ENCODE results near the gene COBL. TPM values are rescaled to one million over a fixed set of nuclear protein-coding genes. Genes with fewer than 3 reads are reported as not detected.

COBL gene
- total and polyA plus RNA-seq, 2 donors (not counting 3 experiments of a cell fraction or from before 2014, with no cell fraction given) = 0.11 TPM; not detected in 1

GRCh38 chr7:51300762-51301674, 15.6 kb downstream of the COBL start:
- Histone ChIP-seq H3K27ac (ENCODE audit: insufficient read depth, low read depth, low read length) (no peak overlapping the region), H2AFZ (ENCODE audit: low read depth, low read length) (no peak overlapping the region), H3K27me3 (ENCODE audit: control insufficient read depth in 2 of 2, insufficient read depth in 2 of 2, low read length in 2 of 2) (no peaks in the 10 kb centered on the region), H3K4me1 (ENCODE audit: control insufficient read depth, extremely low read depth, insufficient read depth, low read length) (no peaks in the 10 kb centered on the region), H3K9ac (replicated peaks; ENCODE audit: extremely low read depth, insufficient read depth, low read length) (no peak overlapping the region), H3K9me1 (replicated peaks; ENCODE audit: control insufficient read depth, extremely low read depth, insufficient read depth, low read length) (no peaks in the 10 kb centered on the region), H3K79me2 (ENCODE audit: control insufficient read depth, insufficient read depth, low read length) (no peaks in the 10 kb centered on the region), H3K9me3 (replicated peaks; ENCODE audit: control insufficient read depth, insufficient read depth, low read length) (no peaks in the 10 kb centered on the region), H4K20me1 (replicated peaks; ENCODE audit: control insufficient read depth, extremely low read depth, insufficient read depth, low read length) (no peaks in the 10 kb centered on the region), H3K36me3 (ENCODE audit: control insufficient read depth in 2 of 2, extremely low read depth in 1 of 2, insufficient read depth in 2 of 2, low read length in 2 of 2) (no peaks in the 10 kb centered on the region), H3K4me2 (ENCODE audit: insufficient read depth, low read length) (no peak overlapping the region), H3K4me3 (replicated peaks in 1 of 3; ENCODE audit: insufficient read depth in 1 of 3, low read depth in 1 of 3, low read length in 3 of 3) (no peak overlapping the region)
- DNase-seq (ENCODE audit: low read depth, low spot score) (no peak), FAIRE-seq (no peak)
- no peak for TF ChIP-seq JUN (IDR thresholded peaks at IDR 0.05; ENCODE audit: borderline replicate concordance, insufficient read depth, insufficient read length, low read depth)
- TF ChIP-seq POLR2A (IDR thresholded peaks at IDR 0.05; ENCODE audit: low read depth, low read length) = no peak
- dilution Hi-C loops (cut with MboI; ENCODE audit: extremely low pct_ligation_motif_present, low sequenced_read_pairs) = no loop called here
- POLR2A ChIA-PET = no interaction called here
- CTCF ChIA-PET = no interaction called here
- intact Hi-C loops (cut with micrococcal nuclease) = no loop called here
- BruUV-seq (replicated peaks) = no TSS peak

GRCh38 chr7:51299391-51300133, 17.0 kb downstream of the COBL start:
- no peaks in the 10 kb centered on the region for H3K9me3 ChIP-seq (replicated peaks; ENCODE audit: control insufficient read depth, insufficient read depth, low read length)
- no peak overlapping the region for H3K4me3 ChIP-seq (replicated peaks in 1 of 3; ENCODE audit: insufficient read depth in 1 of 3, low read depth in 1 of 3, low read length in 3 of 3)
- intact Hi-C loops (cut with micrococcal nuclease) (no loop called here), dilution Hi-C loops (cut with MboI; ENCODE audit: extremely low pct_ligation_motif_present, low sequenced_read_pairs) (no loop called here)
- H3K4me1 ChIP-seq (ENCODE audit: control insufficient read depth, extremely low read depth, insufficient read depth, low read length) = no peaks in the 10 kb centered on the region
- no peaks in the 10 kb centered on the region for H3K27me3 ChIP-seq (ENCODE audit: control insufficient read depth in 2 of 2, insufficient read depth in 2 of 2, low read length in 2 of 2)
- H3K27ac ChIP-seq (ENCODE audit: insufficient read depth, low read depth, low read length) = no peak overlapping the region
- no peak overlapping the region for H2AFZ ChIP-seq (ENCODE audit: low read depth, low read length)
- no peak for FAIRE-seq
- no peaks in the 10 kb centered on the region for H3K79me2 ChIP-seq (ENCODE audit: control insufficient read depth, insufficient read depth, low read length)
- H3K9ac ChIP-seq (replicated peaks; ENCODE audit: extremely low read depth, insufficient read depth, low read length) = no peak overlapping the region
- H4K20me1 ChIP-seq (replicated peaks; ENCODE audit: control insufficient read depth, extremely low read depth, insufficient read depth, low read length) = no peaks in the 10 kb centered on the region
- no TSS peak for BruUV-seq (replicated peaks)
- POLR2A ChIA-PET = no interaction called here
- H3K36me3 ChIP-seq (ENCODE audit: control insufficient read depth in 2 of 2, extremely low read depth in 1 of 2, insufficient read depth in 2 of 2, low read length in 2 of 2) = no peaks in the 10 kb centered on the region
- no peak overlapping the region for H3K4me2 ChIP-seq (ENCODE audit: insufficient read depth, low read length)
- DNase-seq (ENCODE audit: low read depth, low spot score) = no peak
- no peaks in the 10 kb centered on the region for H3K9me1 ChIP-seq (replicated peaks; ENCODE audit: control insufficient read depth, extremely low read depth, insufficient read depth, low read length)
- no peak for TF ChIP-seq POLR2AphosphoS5 (IDR thresholded peaks at IDR 0.05; ENCODE audit: insufficient read depth, low read depth, low read length)
- TF ChIP-seq JUN (IDR thresholded peaks at IDR 0.05; ENCODE audit: borderline replicate concordance, insufficient read depth, insufficient read length, low read depth) = no peak
- no peak for TF ChIP-seq GATA2 (IDR thresholded peaks at IDR 0.05; ENCODE audit: insufficient read depth, insufficient read length, low read depth, low read length)
- TF ChIP-seq POLR2A (IDR thresholded peaks at IDR 0.05; ENCODE audit: low read depth, low read length) = no peak
- CTCF ChIA-PET = no interaction called here
